H1 (cell line): ENCODE measurements around the gene MSI2. TPM values are rescaled to one million over a fixed set of nuclear protein-coding genes. Genes with fewer than 3 reads are reported as not detected.

ENCODE experiments used
- CTCF ChIA-PET: fragments of 300-600 bp; sonication (Branson Sonifier 250); formaldehyde crosslinking; loops from one replicate; lab custom pipeline; 2021; ENCODE audit not compliant: partially characterized antibody; lab: Charles Lee
- POLR2A ChIA-PET: fragments of 300-600 bp; sonication (Branson Sonifier 250); formaldehyde crosslinking; loops from one replicate; lab custom pipeline; 2021; ENCODE audit warnings: inconsistent platforms; ENCODE audit not compliant: partially characterized antibody; lab: Charles Lee
- DNase-seq, 2 experiments: peaks; one replicate each; pipeline versions ENCODE4 v3.0.0 to v3.0.0-alpha.2; 2010 to 2022; ENCODE audit warnings: low spot score in 2 of 2, low read depth in 1 of 2, mixed read lengths in 1 of 2
- FAIRE-seq: peaks from 2 replicates; lab custom pipeline; 2011; peaks lifted over from hg19 to GRCh38; lab: Jason Lieb, UNC
- H2AFZ ChIP-seq: 2 replicates; pipeline ENCODE4 v1.8.1; 2012; ENCODE audit warnings: low read length, inconsistent platforms
- H2AK5ac ChIP-seq: 2 replicates; pipeline ENCODE4 v1.6.1; 2013; ENCODE audit warnings: low read depth, low read length
- H2BK120ac ChIP-seq: replicated peaks from 2 replicates; pipeline ENCODE3; 2013; ENCODE audit warnings: low read depth, low read length, inconsistent platforms
- H2BK12ac ChIP-seq: 2 replicates; pipeline ENCODE4 v1.6.1; 2013; ENCODE audit warnings: low read depth, low read length
- H2BK15ac ChIP-seq: 2 replicates; pipeline ENCODE4 v1.6.1; 2013; ENCODE audit warnings: low read length
- H2BK20ac ChIP-seq: 2 replicates; pipeline ENCODE4 v1.6.1; 2013; ENCODE audit warnings: low read length
- H2BK5ac ChIP-seq: 2 replicates; pipeline ENCODE4 v1.6.1; 2013; ENCODE audit warnings: low read depth, low read length
- H3K14ac ChIP-seq: 2 replicates; pipeline ENCODE4 v1.6.1; 2013; ENCODE audit warnings: inconsistent platforms; ENCODE audit not compliant: insufficient read length
- H3K18ac ChIP-seq: 2 replicates; pipeline ENCODE4 v1.6.1; 2013; ENCODE audit warnings: low read length; ENCODE audit errors: extremely low read depth
- H3K23ac ChIP-seq: 2 replicates; pipeline ENCODE4 v1.6.1; 2013; ENCODE audit warnings: inconsistent platforms; ENCODE audit not compliant: insufficient read length
- H3K23me2 ChIP-seq: 2 replicates; pipeline ENCODE4 v1.6.1; 2013; ENCODE audit warnings: low read depth, low read length
- H3K27ac ChIP-seq: 2 replicates; pipeline ENCODE4 v1.6.1; 2011; ENCODE audit warnings: low read depth, low read length, inconsistent platforms
- H3K27me3 ChIP-seq, 4 experiments: replicated peaks in 1 of 4; 1 replicate in 1 of 4; 2 replicates in 3 of 4; pipeline versions ENCODE4 v1.6.1 to v1.8.1; 2011 to 2013; ENCODE audit warnings: low read length in 3 of 4, mild to moderate bottlenecking in 3 of 4, inconsistent platforms in 2 of 4, mixed read lengths in 2 of 4, moderate library complexity in 1 of 4; ENCODE audit not compliant: control insufficient read depth in 3 of 4, insufficient read depth in 3 of 4; ENCODE audit errors: extremely low read depth in 1 of 4
- H3K36me3 ChIP-seq, 4 experiments: 2 replicates each; pipeline versions ENCODE4 v1.6.1 to v1.8.1; 2011 to 2013; ENCODE audit warnings: mild to moderate bottlenecking in 4 of 4, low read length in 3 of 4, moderate library complexity in 2 of 4, control low read depth in 1 of 4, inconsistent platforms in 1 of 4; ENCODE audit not compliant: insufficient read depth in 4 of 4, control insufficient read depth in 2 of 4
- H3K4ac ChIP-seq: replicated peaks from 2 replicates; pipeline ENCODE3; 2013; ENCODE audit warnings: low read length, low read depth, mixed read lengths, inconsistent platforms; ENCODE audit not compliant: insufficient read length
- H3K4me1 ChIP-seq, 4 experiments: replicated peaks in 1 of 4; 1 replicate in 1 of 4; 2 replicates in 3 of 4; pipeline versions ENCODE4 v1.6.1 to v1.8.1; 2011 to 2013; ENCODE audit warnings: low read length in 3 of 4, inconsistent platforms in 2 of 4, mixed read lengths in 1 of 4; ENCODE audit not compliant: insufficient read depth in 4 of 4, control insufficient read depth in 3 of 4
- H3K4me2 ChIP-seq, 2 experiments: 2 replicates each; pipeline versions ENCODE4 v1.6.1 to v1.8.1; 2011 to 2013; ENCODE audit warnings: low read depth in 2 of 2, low read length in 2 of 2, control low read depth in 1 of 2, inconsistent platforms in 1 of 2, mild to moderate bottlenecking in 1 of 2; ENCODE audit not compliant: insufficient read depth in 1 of 2
- H3K4me3 ChIP-seq, 4 experiments: fragments of 200-600, 300-600 bp in 1 of 4; sonication (generic), shearing (Covaris generic), sonication (Bioruptor Twin) in 1 of 4; 2 replicates each; pipeline versions ENCODE4 v1.5.1 to v1.8.1; 2011 to 2016; ENCODE audit warnings: low read length in 4 of 4, low read depth in 3 of 4, control low read depth in 2 of 4, inconsistent platforms in 2 of 4, mild to moderate bottlenecking in 2 of 4, mixed read lengths in 1 of 4, moderate library complexity in 1 of 4; ENCODE audit not compliant: insufficient read depth in 2 of 4; ENCODE audit errors: extremely low read depth in 1 of 4
- H3K56ac ChIP-seq: replicated peaks from 2 replicates; pipeline ENCODE3; 2013; ENCODE audit warnings: low read depth, mild to moderate bottlenecking, mixed read lengths, low read length, inconsistent platforms; ENCODE audit not compliant: insufficient read length
- H3K79me1 ChIP-seq: 2 replicates; pipeline ENCODE4 v1.6.1; 2013; ENCODE audit warnings: low read depth, low read length, control low read depth
- H3K79me2 ChIP-seq, 2 experiments: 2 replicates each; pipeline versions ENCODE4 v1.6.1 to v1.8.1; 2012 to 2013; ENCODE audit warnings: low read length in 2 of 2, mild to moderate bottlenecking in 2 of 2, inconsistent platforms in 1 of 2; ENCODE audit not compliant: insufficient read depth in 2 of 2, control insufficient read depth in 1 of 2
- H3K9ac ChIP-seq, 4 experiments: replicated peaks in 1 of 4; 1 replicate in 1 of 4; 2 replicates in 3 of 4; pipeline versions ENCODE4 v1.6.1 to v1.8.1; 2011 to 2013; ENCODE audit warnings: low read depth in 3 of 4, low read length in 3 of 4, control low read depth in 2 of 4, mild to moderate bottlenecking in 2 of 4, moderate library complexity in 2 of 4, inconsistent platforms in 1 of 4; ENCODE audit errors: extremely low read depth in 1 of 4
- H3K9me3 ChIP-seq, 2 experiments: 2 replicates each; pipeline versions ENCODE4 v1.6.1 to v1.8.1; 2012 to 2013; ENCODE audit warnings: mild to moderate bottlenecking in 2 of 2, moderate library complexity in 2 of 2, control low read depth in 1 of 2, inconsistent platforms in 1 of 2, low read depth in 1 of 2, low read length in 1 of 2, mixed read lengths in 1 of 2; ENCODE audit not compliant: insufficient read depth in 2 of 2
- H4K20me1 ChIP-seq, 2 experiments: replicated peaks in 1 of 2; 2 replicates each; pipeline versions ENCODE3 to v1.8.1; 2011 to 2013; ENCODE audit warnings: inconsistent platforms in 2 of 2, low read length in 2 of 2, mild to moderate bottlenecking in 1 of 2; ENCODE audit not compliant: insufficient read depth in 2 of 2, control insufficient read depth in 1 of 2
- H4K5ac ChIP-seq: 2 replicates; pipeline ENCODE4 v1.6.1; 2013; ENCODE audit warnings: low read length, low read depth, mixed read lengths, inconsistent platforms; ENCODE audit not compliant: insufficient read length
- H4K8ac ChIP-seq: 2 replicates; pipeline ENCODE4 v1.8.0; 2013; ENCODE audit warnings: mild to moderate bottlenecking, moderate library complexity, low read length, inconsistent platforms; ENCODE audit not compliant: insufficient read depth; ENCODE audit errors: extremely low read depth
- H4K91ac ChIP-seq: replicated peaks from 2 replicates; pipeline ENCODE3; 2013; ENCODE audit warnings: low read length, mixed read lengths, inconsistent platforms; ENCODE audit not compliant: insufficient read length
- CHD2 ChIP-seq: IDR thresholded peaks from 2 replicates; pipeline ENCODE4 v1.6.1; 2012; ENCODE audit warnings: low read length, improper control_type of control experiment
- KDM1A ChIP-seq: fragments of 200-600, 300-600 bp; sonication (generic); IDR thresholded peaks from 2 replicates; pipeline ENCODE4 v1.7.1; 2016; ENCODE audit warnings: mild to moderate bottlenecking, low read length, borderline replicate concordance
- RXRA ChIP-seq: IDR thresholded peaks from 2 replicates; pipeline ENCODE4 v1.6.1; 2011; ENCODE audit warnings: low read depth, mild to moderate bottlenecking, low read length, moderate library complexity; ENCODE audit not compliant: insufficient read depth
- SIX5 ChIP-seq: IDR thresholded peaks from 2 replicates; pipeline ENCODE4 v1.6.1; 2011; ENCODE audit warnings: mild to moderate bottlenecking, low read depth, low read length
- SP1 ChIP-seq: IDR thresholded peaks from 2 replicates; pipeline ENCODE4 v1.6.1; 2011; ENCODE audit warnings: low read depth, low read length
- SP4 ChIP-seq: IDR thresholded peaks from 2 replicates; pipeline ENCODE4 v1.6.1; 2012; ENCODE audit warnings: low read length, inconsistent platforms
- SRF ChIP-seq: IDR thresholded peaks from 2 replicates; pipeline ENCODE4 v1.6.1; 2011; ENCODE audit warnings: mild to moderate bottlenecking, low read depth, low read length, moderate library complexity
- YY1 ChIP-seq: IDR thresholded peaks from 2 replicates; pipeline ENCODE4 v1.6.1; 2011; ENCODE audit warnings: low read depth, mild to moderate bottlenecking, low read length
- WGBS, 2 experiments: shearing (Covaris generic) in 1 of 2; methylation state at CpG; one replicate each; pipeline versions ENCODE4 v1.1.6 to v1.1.7; 2013 to 2015; ENCODE audit warnings: low lambda C conversion rate in 2 of 2, mixed read lengths in 2 of 2, inconsistent platforms in 1 of 2, low coverage in 1 of 2, missing lambda C conversion rate in 1 of 2; ENCODE audit not compliant: insufficient replicate concordance in 2 of 2, insufficient coverage in 1 of 2, insufficient read length in 1 of 2; ENCODE audit errors: extremely low coverage in 1 of 2, missing lambda C conversion rate in 1 of 2; 5-methylcytosine and 5-hydroxymethylcytosine counted together
- polyA plus RNA-seq, 7 experiments: library from polyadenylated mRNA; depleted of rRNA in 3 of 7; stranded (reverse) in 5 of 7; unstranded in 2 of 7; fragments of >200 nt in 5 of 7; fragments of 200-250 nt in 2 of 7; gene quantifications; 1 replicate in 5 of 7; 2 replicates in 1 of 7; 4 replicates in 1 of 7; pipeline versions ENCODE4 v1.2.1 to v1.2.3, GENCODE V29; 2011 to 2013; ENCODE audit warnings: missing spikeins in 2 of 7, mixed read lengths in 2 of 7
- total RNA-seq: library from RNA; stranded (reverse); fragmentation: NEBNext Ultra II Directional; extraction: Animal tissue kit (Norgen Biotek cat#: 25700); gene quantifications from 2 replicates; pipeline ENCODE4 v1.2.1, GENCODE V29; 2021
- TF ChIP-seq, protein P1 (sequence below), 3 experiments: IDR thresholded peaks; 1 replicate in 2 of 3; 2 replicates in 1 of 3; pipeline versions ENCODE4 v1.5.1 to v1.6.1; 2011; ENCODE audit warnings: low read length in 3 of 3, mild to moderate bottlenecking in 3 of 3, inconsistent platforms in 2 of 3, low read depth in 1 of 3, moderate library complexity in 1 of 3; ENCODE audit not compliant: insufficient read depth in 1 of 3; ENCODE audit errors: control extremely low read depth in 1 of 3
- TF ChIP-seq, protein P2 (sequence below): IDR thresholded peaks from 2 replicates; pipeline ENCODE4 v1.6.1; 2011; ENCODE audit warnings: low read length, improper control_type of control experiment
- TF ChIP-seq, protein P3 (sequence below): IDR thresholded peaks from 2 replicates; pipeline ENCODE4 v1.6.1; 2012; ENCODE audit warnings: inconsistent platforms

The MSI2 gene
- total and polyA plus RNA-seq, 2 of the 8 experiments (the other 6 are each of a cell fraction or from before 2014, with no cell fraction given) = 36.7 to 80.6 TPM

DNA sequence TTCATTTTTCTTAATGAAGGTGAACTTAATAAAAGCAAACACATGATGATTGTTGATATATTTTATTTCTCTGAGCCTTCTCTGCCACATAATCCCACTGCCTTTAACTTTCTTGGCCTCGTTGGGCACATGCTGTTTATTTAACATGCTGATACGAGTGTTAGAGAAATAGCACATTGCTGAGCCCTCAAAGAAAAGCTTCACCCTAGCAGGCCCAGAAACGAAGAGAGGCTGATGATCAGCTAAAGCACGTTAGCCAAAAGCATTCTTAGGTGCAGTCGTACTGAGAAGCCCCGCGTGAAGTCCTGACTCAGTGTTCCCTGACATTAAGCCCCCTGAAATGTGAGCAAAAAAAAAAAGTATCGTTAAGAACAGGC lies 366.0 kb downstream of the MSI2 start:
- Histone ChIP-seq H2AK5ac (no peak overlapping the region), H4K8ac (no peak overlapping the region), H3K79me1 (no peaks in the 10 kb centered on the region), H4K20me1 (no peaks in the 10 kb centered on the region), H3K4me2 (no peak overlapping the region), H2BK12ac (no peak overlapping the region), H3K56ac (no peak overlapping the region), H2BK20ac (no peak overlapping the region), H3K27ac (no peak overlapping the region), H2BK120ac (no peak overlapping the region), H2BK5ac (no peak overlapping the region), H4K5ac (no peak overlapping the region), H3K4me1 (no peaks in the 10 kb centered on the region), H3K23me2 (no peaks in the 10 kb centered on the region), H2BK15ac (no peak overlapping the region), H3K36me3 (no peaks in the 10 kb centered on the region; a peak in 2 of 8 replicates), H3K14ac (no peak overlapping the region), H3K4ac (no peak overlapping the region), H3K23ac (no peak overlapping the region), H3K4me3 (no peak overlapping the region), H3K18ac (no peak overlapping the region), H3K27me3 (no peaks in the 10 kb centered on the region), H3K9ac (no peak overlapping the region), H4K91ac (no peak overlapping the region), H2AFZ (no peak overlapping the region), H3K9me3 (no peaks in the 10 kb centered on the region), H3K79me2 (no peaks in the 10 kb centered on the region)
- DNase-seq (no peak), FAIRE-seq (no peak)
- WGBS, 2 experiments = 88% methylated on average over 8 of the region's 8 CpGs; no CpG with 5 or more reads in 1 of the 2 experiments
- ChIA-PET POLR2A (interaction anchor here (1.1 kb wide), 1 partner anchor 121 kb away, joined by 3 read pairs; no protein-coding TSS in a partner anchor), CTCF (interaction anchor here (0.6 to 3.7 kb wide), 15 partner anchors 9 to 299 kb away, joined by 3 to 12 read pairs (median 3); no protein-coding TSS in a partner anchor)
- TF ChIP-seq, protein P1, sequence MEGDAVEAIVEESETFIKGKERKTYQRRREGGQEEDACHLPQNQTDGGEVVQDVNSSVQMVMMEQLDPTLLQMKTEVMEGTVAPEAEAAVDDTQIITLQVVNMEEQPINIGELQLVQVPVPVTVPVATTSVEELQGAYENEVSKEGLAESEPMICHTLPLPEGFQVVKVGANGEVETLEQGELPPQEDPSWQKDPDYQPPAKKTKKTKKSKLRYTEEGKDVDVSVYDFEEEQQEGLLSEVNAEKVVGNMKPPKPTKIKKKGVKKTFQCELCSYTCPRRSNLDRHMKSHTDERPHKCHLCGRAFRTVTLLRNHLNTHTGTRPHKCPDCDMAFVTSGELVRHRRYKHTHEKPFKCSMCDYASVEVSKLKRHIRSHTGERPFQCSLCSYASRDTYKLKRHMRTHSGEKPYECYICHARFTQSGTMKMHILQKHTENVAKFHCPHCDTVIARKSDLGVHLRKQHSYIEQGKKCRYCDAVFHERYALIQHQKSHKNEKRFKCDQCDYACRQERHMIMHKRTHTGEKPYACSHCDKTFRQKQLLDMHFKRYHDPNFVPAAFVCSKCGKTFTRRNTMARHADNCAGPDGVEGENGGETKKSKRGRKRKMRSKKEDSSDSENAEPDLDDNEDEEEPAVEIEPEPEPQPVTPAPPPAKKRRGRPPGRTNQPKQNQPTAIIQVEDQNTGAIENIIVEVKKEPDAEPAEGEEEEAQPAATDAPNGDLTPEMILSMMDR (IDR thresholded peaks at IDR 0.05; ENCODE audit: control extremely low read depth in 1 of 3, insufficient read depth in 1 of 3, low read depth in 1 of 3, low read length in 3 of 3) = no peak
- TF ChIP-seq YY1 = no peak
- no peak for TF ChIP-seq CHD2
- no peak for TF ChIP-seq SIX5
- TF ChIP-seq KDM1A = no peak
- TF ChIP-seq, protein P2, sequence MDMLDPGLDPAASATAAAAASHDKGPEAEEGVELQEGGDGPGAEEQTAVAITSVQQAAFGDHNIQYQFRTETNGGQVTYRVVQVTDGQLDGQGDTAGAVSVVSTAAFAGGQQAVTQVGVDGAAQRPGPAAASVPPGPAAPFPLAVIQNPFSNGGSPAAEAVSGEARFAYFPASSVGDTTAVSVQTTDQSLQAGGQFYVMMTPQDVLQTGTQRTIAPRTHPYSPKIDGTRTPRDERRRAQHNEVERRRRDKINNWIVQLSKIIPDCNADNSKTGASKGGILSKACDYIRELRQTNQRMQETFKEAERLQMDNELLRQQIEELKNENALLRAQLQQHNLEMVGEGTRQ = no peak
- no peak for TF ChIP-seq SP4
- TF ChIP-seq SP1 = no peak
- TF ChIP-seq, protein P3, sequence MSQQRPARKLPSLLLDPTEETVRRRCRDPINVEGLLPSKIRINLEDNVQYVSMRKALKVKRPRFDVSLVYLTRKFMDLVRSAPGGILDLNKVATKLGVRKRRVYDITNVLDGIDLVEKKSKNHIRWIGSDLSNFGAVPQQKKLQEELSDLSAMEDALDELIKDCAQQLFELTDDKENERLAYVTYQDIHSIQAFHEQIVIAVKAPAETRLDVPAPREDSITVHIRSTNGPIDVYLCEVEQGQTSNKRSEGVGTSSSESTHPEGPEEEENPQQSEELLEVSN = no peak
- TF ChIP-seq RXRA = no peak
- TF ChIP-seq SRF = no peak
